Astrocyte (in vitro differentiated cells and primary cell): ENCODE data around the gene CAPN11. TPM values are rescaled to one million over a fixed set of nuclear protein-coding genes. Genes with fewer than 3 reads are reported as not detected.

Source experiments
- DNase-seq: peaks from one replicate; pipeline ENCODE4 v3.0.0-alpha.2; 2010; ENCODE audit warnings: low read depth
- FAIRE-seq: peaks from 2 replicates; lab custom pipeline; 2011; peaks lifted over from hg19 to GRCh38; lab: Jason Lieb, UNC
- H2AFZ ChIP-seq: 2 replicates; pipeline ENCODE4 v1.6.0; 2012; ENCODE audit warnings: low read depth, low read length, inconsistent platforms
- H3K27ac ChIP-seq: 2 replicates; pipeline ENCODE4 v1.5.1; 2011; ENCODE audit warnings: low read depth, low read length, inconsistent platforms
- H3K27me3 ChIP-seq: 2 replicates; pipeline ENCODE4 v1.6.0; 2011; ENCODE audit warnings: low read length, inconsistent platforms; ENCODE audit not compliant: insufficient read depth
- H3K36me3 ChIP-seq: 2 replicates; pipeline ENCODE4 v1.5.1; 2011; ENCODE audit warnings: low read length, inconsistent platforms; ENCODE audit not compliant: insufficient read depth
- H3K4me1 ChIP-seq: 2 replicates; pipeline ENCODE4 v1.5.1; 2011; ENCODE audit warnings: low read length, inconsistent platforms; ENCODE audit not compliant: insufficient read depth
- H3K4me2 ChIP-seq: 2 replicates; pipeline ENCODE4 v1.6.0; 2012; ENCODE audit warnings: low read length, inconsistent platforms
- H3K4me3 ChIP-seq: 2 replicates; pipeline ENCODE4 v1.5.1; 2011; ENCODE audit warnings: low read depth, mild to moderate bottlenecking, low read length, inconsistent platforms; ENCODE audit not compliant: insufficient read depth
- H3K79me2 ChIP-seq: 2 replicates; pipeline ENCODE4 v1.6.0; 2012; ENCODE audit warnings: mild to moderate bottlenecking, low read length, inconsistent platforms; ENCODE audit not compliant: insufficient read depth
- H3K9ac ChIP-seq: 2 replicates; pipeline ENCODE4 v1.6.0; 2012; ENCODE audit warnings: mild to moderate bottlenecking, low read length, inconsistent platforms
- H3K9me3 ChIP-seq: 2 replicates; pipeline ENCODE4 v1.5.1; 2012; ENCODE audit warnings: low read depth, mild to moderate bottlenecking, low read length, inconsistent platforms; ENCODE audit not compliant: insufficient read depth
- H4K20me1 ChIP-seq: 2 replicates; pipeline ENCODE4 v1.6.0; 2012; ENCODE audit warnings: low read length, inconsistent platforms; ENCODE audit not compliant: insufficient read depth
- H3K27ac Mint-ChIP-seq: one replicate; pipeline ENCODE4 v1.8.0; 2021; ENCODE audit warnings: mild to moderate bottlenecking, mixed read lengths; ENCODE audit not compliant: unreplicated experiment
- H3K27me3 Mint-ChIP-seq: one replicate; pipeline ENCODE4 v1.8.0; 2021; ENCODE audit warnings: low read depth, mixed read lengths; ENCODE audit not compliant: unreplicated experiment
- H3K36me3 Mint-ChIP-seq: one replicate; pipeline ENCODE4 v1.8.0; 2021; ENCODE audit warnings: low read depth, mixed read lengths; ENCODE audit not compliant: unreplicated experiment
- H3K4me1 Mint-ChIP-seq: one replicate; pipeline ENCODE4 v1.8.0; 2021; ENCODE audit warnings: low read depth, mixed read lengths; ENCODE audit not compliant: unreplicated experiment
- H3K4me3 Mint-ChIP-seq: one replicate; pipeline ENCODE4 v1.8.0; 2021; ENCODE audit warnings: mild to moderate bottlenecking, moderate library complexity, mixed read lengths; ENCODE audit not compliant: unreplicated experiment
- H3K9me3 Mint-ChIP-seq: one replicate; pipeline ENCODE4 v1.8.0; 2021; ENCODE audit warnings: mild to moderate bottlenecking, mixed read lengths; ENCODE audit not compliant: unreplicated experiment
- CTCF ChIP-seq: IDR thresholded peaks from 2 replicates; pipeline ENCODE4 v1.5.1; 2011; ENCODE audit warnings: low read depth, mild to moderate bottlenecking, inconsistent platforms, low read length, moderate library complexity; ENCODE audit not compliant: insufficient read depth
- EZH2 ChIP-seq: IDR thresholded peaks from 2 replicates; pipeline ENCODE4 v1.6.1; 2012; ENCODE audit warnings: mild to moderate bottlenecking, low read length, inconsistent platforms; ENCODE audit not compliant: insufficient read depth
- total RNA-seq: library from RNA; stranded (reverse); gene quantifications from 2 replicates; pipeline ENCODE4 v1.2.1, GENCODE V29; 2021

Gene CAPN11
- total RNA-seq, 1 donor from 2014 or later, result not detected

- Mint-ChIP-seq H3K4me3 (no peak overlapping the region), H3K36me3 (no peaks in the 10 kb centered on the region), H3K9me3 (no peaks in the 10 kb centered on the region), H3K27ac (no peak overlapping the region), H3K27me3 (peaks cover 29% of the 10 kb centered on the region), H3K4me1 (peaks cover 8% of the 10 kb centered on the region)
- no peak overlapping the region for H3K9ac ChIP-seq
- no peaks in the 10 kb centered on the region for H4K20me1 ChIP-seq
- no peaks in the 10 kb centered on the region for H3K79me2 ChIP-seq
- H3K36me3 ChIP-seq, result no peaks in the 10 kb centered on the region
- no peak overlapping the region for H3K4me2 ChIP-seq
- H2AFZ ChIP-seq, result no peak overlapping the region
- no peaks in the 10 kb centered on the region for H3K9me3 ChIP-seq
- no peak overlapping the region for H3K27ac ChIP-seq
- H3K4me3 ChIP-seq, result no peak overlapping the region
- FAIRE-seq, result no peak
- H3K27me3 ChIP-seq, result peaks cover 16% of the 10 kb centered on the region
- H3K4me1 ChIP-seq, result no peaks in the 10 kb centered on the region
- DNase-seq, result no peak
- TF ChIP-seq EZH2, result no peak
- no peak for TF ChIP-seq CTCF
Observed at GRCh38 chr6:44169886-44170570, 11.4 kb downstream of the CAPN11 start.

GRCh38 chr6:44171899-44172546 is 13.4 kb downstream of the CAPN11 start:
- Mint-ChIP-seq H3K4me1 (no peaks in the 10 kb centered on the region), H3K27ac (no peak overlapping the region), H3K9me3 (no peaks in the 10 kb centered on the region), H3K4me3 (no peak overlapping the region), H3K27me3 (peaks cover 21% of the 10 kb centered on the region), H3K36me3 (no peaks in the 10 kb centered on the region)
- Histone ChIP-seq H3K79me2 (no peaks in the 10 kb centered on the region), H3K9me3 (no peaks in the 10 kb centered on the region), H2AFZ (no peak overlapping the region), H3K4me1 (peaks cover 4% of the 10 kb centered on the region), H3K4me3 (no peak overlapping the region), H3K36me3 (no peaks in the 10 kb centered on the region), H3K9ac (no peak overlapping the region), H4K20me1 (no peaks in the 10 kb centered on the region), H3K4me2 (no peak overlapping the region), H3K27me3 (peaks cover 12% of the 10 kb centered on the region), H3K27ac (no peak overlapping the region)
- FAIRE-seq (no peak), DNase-seq (no peak)
- TF ChIP-seq CTCF (no peak), EZH2 (no peak)
